Putamen (tissue), 1 donor: Measurements from ENCODE around the gene CTBP1.

Source experiments
- DNase-seq: peaks from one replicate; pipeline ENCODE4 v3.0.0-alpha.2; 2016; ENCODE audit warnings: low spot score

Gene CTBP1

GRCh38 chr4:1249731-1250526, 999 bp upstream of the CTBP1 start:
- DNase-seq, result no peak

- peak; percentile 91 for DNase-seq
Observed at GRCh38 chr4:1249148-1249730, 309 bp upstream of the CTBP1 start.

- DNase-seq, result no peak
Observed at GRCh38 chr4:1247864-1248244, 1.1 kb downstream of the CTBP1 start.

GRCh38 chr4:1246901-1247863, 1.7 kb downstream of the CTBP1 start:
- no peak for DNase-seq

GRCh38 chr4:1246111-1246881, 2.6 kb downstream of the CTBP1 start:
- no peak for DNase-seq

- DNase-seq, result no peak
Observed at GRCh38 chr4:1245481-1246051, 3.4 kb downstream of the CTBP1 start.

GRCh38 chr4:1244978-1245471, 3.9 kb downstream of the CTBP1 start:
- no peak for DNase-seq

GRCh38 chr4:1244081-1244977, 4.6 kb downstream of the CTBP1 start:
- DNase-seq, result no peak

GRCh38 chr4:1243451-1244080, 5.4 kb downstream of the CTBP1 start:
- no peak for DNase-seq

- no peak for DNase-seq
Observed at GRCh38 chr4:1242506-1243450, 6.2 kb downstream of the CTBP1 start.

GRCh38 chr4:1241936-1242505, 6.9 kb downstream of the CTBP1 start:
- no peak for DNase-seq

GRCh38 chr4:1241466-1241935, 7.4 kb downstream of the CTBP1 start:
- no peak for DNase-seq

GRCh38 chr4:1240721-1241465, 8.0 kb downstream of the CTBP1 start:
- DNase-seq, result no peak

- DNase-seq, result no peak
Observed at GRCh38 chr4:1239950-1240307, 9.0 kb downstream of the CTBP1 start.

- DNase-seq, result no peak
Observed at GRCh38 chr4:1239141-1239949, 9.6 kb downstream of the CTBP1 start.

GRCh38 chr4:1238676-1239000, 10.3 kb downstream of the CTBP1 start:
- no peak for DNase-seq
